GM10847 (cell line): ENCODE results near the gene RMI2.

Experiments
- POLR2A ChIP-seq: IDR thresholded peaks from 2 replicates; pipeline ENCODE4 v1.6.1; 2011; ENCODE audit not compliant: insufficient read length; ENCODE audit errors: extremely low read depth

The RMI2 gene

GRCh38 chr16:11377154-11377553 lies 31.9 kb downstream of the RMI2 start:
- TF ChIP-seq POLR2A, result no peak

- no peak for TF ChIP-seq POLR2A
These were observed 34.2 kb downstream of the RMI2 start for GRCh38 chr16:11379420-11379819.

GRCh38 chr16:11380836-11381235 lies 35.6 kb downstream of the RMI2 start:
- no peak for TF ChIP-seq POLR2A

- TF ChIP-seq POLR2A, result no peak
These were observed 38.4 kb downstream of the RMI2 start for GRCh38 chr16:11383481-11384183.

GRCh38 chr16:11384184-11384955 lies 39.1 kb downstream of the RMI2 start:
- TF ChIP-seq POLR2A, result no peak

GRCh38 chr16:11384956-11385586 lies 39.8 kb downstream of the RMI2 start:
- TF ChIP-seq POLR2A, result no peak

GRCh38 chr16:11386054-11386680 lies 40.9 kb downstream of the RMI2 start:
- TF ChIP-seq POLR2A, result no peak

GRCh38 chr16:11386791-11387546 lies 41.7 kb downstream of the RMI2 start:
- no peak for TF ChIP-seq POLR2A

GRCh38 chr16:11389083-11389482 lies 43.8 kb downstream of the RMI2 start:
- no peak for TF ChIP-seq POLR2A

GRCh38 chr16:11389631-11390565 lies 44.6 kb downstream of the RMI2 start:
- TF ChIP-seq POLR2A, result no peak

GRCh38 chr16:11390573-11391495 lies 45.6 kb downstream of the RMI2 start:
- TF ChIP-seq POLR2A, result no peak

- no peak for TF ChIP-seq POLR2A
These were observed 46.3 kb downstream of the RMI2 start for GRCh38 chr16:11391576-11391975.

GRCh38 chr16:11392041-11392581 lies 46.9 kb downstream of the RMI2 start:
- no peak for TF ChIP-seq POLR2A
